Measurements from ENCODE around the gene IL7R. TPM values are rescaled to one million over a fixed set of nuclear protein-coding genes. Genes with fewer than 3 reads are reported as not detected.

Gene IL7R
- total RNA-seq, 1 experiment from 2014 or later = not detected

DNA sequence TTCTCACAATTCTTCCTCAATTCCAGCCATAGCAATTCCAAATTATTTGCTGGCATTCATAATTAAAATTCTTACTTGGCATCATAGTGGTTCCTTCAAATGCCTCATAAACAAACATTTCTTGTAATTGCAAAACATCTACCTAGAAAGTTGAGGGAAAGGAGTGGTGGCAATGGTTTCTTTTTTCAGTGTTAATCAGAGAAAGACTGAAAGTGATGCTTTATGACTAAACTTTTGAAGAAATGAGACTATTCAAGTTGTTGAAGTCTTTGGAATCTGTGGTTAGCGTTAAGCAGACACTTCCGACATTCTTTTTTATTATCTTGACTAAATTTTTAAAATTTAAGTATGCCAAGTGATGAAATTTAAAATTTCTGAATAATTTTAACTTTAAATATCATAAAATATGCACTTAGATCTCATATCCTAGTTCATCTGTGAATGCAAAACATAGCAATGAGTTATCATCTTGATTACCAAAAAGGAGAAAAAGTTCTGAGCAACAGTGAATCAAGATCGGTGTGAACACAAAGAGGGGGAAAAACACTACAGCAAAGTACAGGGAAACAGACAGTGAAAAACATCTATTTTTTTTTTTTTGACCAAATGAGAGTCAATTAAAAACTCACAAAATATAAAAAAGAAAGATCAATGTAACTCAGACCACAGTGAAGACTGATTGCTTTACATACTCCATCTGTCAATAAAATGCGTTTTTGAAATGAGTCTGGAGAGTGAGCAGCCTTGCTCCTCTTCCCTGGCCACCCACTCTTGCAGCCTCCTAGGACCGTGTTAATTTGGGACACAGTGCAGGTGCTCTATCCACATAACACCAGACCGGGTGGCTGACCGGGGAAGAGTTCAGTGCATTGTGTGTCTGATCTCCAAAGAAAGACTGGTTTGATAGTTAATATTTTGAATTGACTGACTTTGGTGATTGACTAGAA lies 20.6 kb upstream of the IL7R start:
- Histone ChIP-seq H3K18ac (ENCODE audit: insufficient read length, low read depth, low read length) (no peak overlapping the region), H3K27ac (ENCODE audit: insufficient read length, low read depth, low read length) (no peak overlapping the region), H3K56ac (ENCODE audit: insufficient read length, low read depth, low read length) (no peak overlapping the region), H3K27me3 (ENCODE audit: insufficient read depth, low read length) (no peaks in the 10 kb centered on the region), H3T11ph (ENCODE audit: low read length) (no peak overlapping the region), H3K79me2 (ENCODE audit: insufficient read depth, low read length) (no peaks in the 10 kb centered on the region), H3K4ac (ENCODE audit: low read depth, low read length) (no peak overlapping the region), H3K9me3 (ENCODE audit: control insufficient read depth, low read depth, low read length) (no peaks in the 10 kb centered on the region), H2AK5ac (ENCODE audit: insufficient read length, low read length) (no peak overlapping the region), H2BK5ac (ENCODE audit: insufficient read length, low read length) (no peak overlapping the region), H3K14ac (ENCODE audit: insufficient read depth, low read length) (no peak overlapping the region), H3K4me2 (ENCODE audit: insufficient read depth, insufficient read length, low read length) (no peak overlapping the region), H3K23ac (ENCODE audit: insufficient read length, low read depth, low read length) (no peak overlapping the region), H4K20me1 (ENCODE audit: control insufficient read depth, insufficient read depth, insufficient read length) (no peaks in the 10 kb centered on the region), H2BK15ac (ENCODE audit: low read depth, low read length) (no peak overlapping the region), H3K23me2 (ENCODE audit: insufficient read length, low read depth, low read length, poor library complexity, severe bottlenecking) (no peaks in the 10 kb centered on the region), H2AFZ (ENCODE audit: low read length) (no peak overlapping the region), H2BK120ac (ENCODE audit: low read depth, low read length, poor library complexity, severe bottlenecking) (no peak overlapping the region), H3K9ac (ENCODE audit: extremely low read depth, insufficient read length, low read length) (no peak overlapping the region), H2BK12ac (ENCODE audit: insufficient read length, low read depth, low read length) (no peak overlapping the region), H2BK20ac (ENCODE audit: low read depth, low read length, poor library complexity, severe bottlenecking) (no peak overlapping the region), H4K5ac (ENCODE audit: insufficient read length, low read depth, low read length) (no peak overlapping the region), H3K4me1 (ENCODE audit: insufficient read depth, low read length) (no peaks in the 10 kb centered on the region), H4K8ac (replicated peaks; ENCODE audit: insufficient read length, low read depth, low read length) (no peak overlapping the region), H4K91ac (ENCODE audit: insufficient read length, low read depth, low read length) (no peak overlapping the region), H3K79me1 (ENCODE audit: insufficient read depth, low read depth, low read length, poor library complexity, severe bottlenecking) (no peaks in the 10 kb centered on the region)
- Mint-ChIP-seq H3K4me1 (no peaks in the 10 kb centered on the region), H3K9me3 (peaks cover 2 to 7% of the 10 kb centered on the region in 2 experiments; a peak in 2 of 5 replicates), H3K27ac (no peak overlapping the region), H3K4me3 (no peak overlapping the region), H3K36me3 (ENCODE audit: insufficient read depth in 1 of 3, low read depth in 3 of 3) (no peaks in the 10 kb centered on the region), H3K27me3 (ENCODE audit: low read depth) (no peaks in the 10 kb centered on the region; the same call in 1 of the 2 replicates)
- TF ChIP-seq, protein P1, sequence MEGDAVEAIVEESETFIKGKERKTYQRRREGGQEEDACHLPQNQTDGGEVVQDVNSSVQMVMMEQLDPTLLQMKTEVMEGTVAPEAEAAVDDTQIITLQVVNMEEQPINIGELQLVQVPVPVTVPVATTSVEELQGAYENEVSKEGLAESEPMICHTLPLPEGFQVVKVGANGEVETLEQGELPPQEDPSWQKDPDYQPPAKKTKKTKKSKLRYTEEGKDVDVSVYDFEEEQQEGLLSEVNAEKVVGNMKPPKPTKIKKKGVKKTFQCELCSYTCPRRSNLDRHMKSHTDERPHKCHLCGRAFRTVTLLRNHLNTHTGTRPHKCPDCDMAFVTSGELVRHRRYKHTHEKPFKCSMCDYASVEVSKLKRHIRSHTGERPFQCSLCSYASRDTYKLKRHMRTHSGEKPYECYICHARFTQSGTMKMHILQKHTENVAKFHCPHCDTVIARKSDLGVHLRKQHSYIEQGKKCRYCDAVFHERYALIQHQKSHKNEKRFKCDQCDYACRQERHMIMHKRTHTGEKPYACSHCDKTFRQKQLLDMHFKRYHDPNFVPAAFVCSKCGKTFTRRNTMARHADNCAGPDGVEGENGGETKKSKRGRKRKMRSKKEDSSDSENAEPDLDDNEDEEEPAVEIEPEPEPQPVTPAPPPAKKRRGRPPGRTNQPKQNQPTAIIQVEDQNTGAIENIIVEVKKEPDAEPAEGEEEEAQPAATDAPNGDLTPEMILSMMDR (conservative IDR thresholded peaks at IDR 0.05) = no peak
- DNase-seq = no peak
- no CpG with 5 or more reads among the region's 7 CpGs for WGBS (ENCODE audit: extremely low coverage, insufficient read length, low lambda C conversion rate)
